Omental fat pad (tissue), 4 donors: ENCODE data around the gene SFXN5. TPM values are rescaled to one million over a fixed set of nuclear protein-coding genes. Genes with fewer than 3 reads are reported as not detected.

Experiments used
- ATAC-seq: fragments of 150-250 bp; one replicate; pipeline ENCODE4 v1.9.1; 2016; ENCODE audit warnings: mild to moderate bottlenecking, moderate library complexity; ENCODE audit not compliant: low FRiP score
- DNase-seq: peaks from one replicate; pipeline ENCODE4 v3.0.0-alpha.2; 2019; ENCODE audit warnings: low spot score
- total RNA-seq, 4 donors: library from RNA; depleted of rRNA; stranded (reverse); fragments of >200 nt; gene quantifications; one replicate each; pipeline ENCODE4 v1.1.0, GENCODE V29; 2016
- TF ChIP-seq, protein P1 (sequence below), 3 donors: fragments of 450-650 bp; IDR thresholded peaks; one replicate each; pipeline ENCODE4 v1.5.1; 2016 to 2017; ENCODE audit warnings: antibody characterized with exemption in 3 of 3, mild to moderate bottlenecking in 3 of 3, moderate library complexity in 2 of 3

SFXN5 gene
- total RNA-seq, 4 donors from 2014 or later, result 5.1 to 15.6 (median 9.4) TPM

DNA sequence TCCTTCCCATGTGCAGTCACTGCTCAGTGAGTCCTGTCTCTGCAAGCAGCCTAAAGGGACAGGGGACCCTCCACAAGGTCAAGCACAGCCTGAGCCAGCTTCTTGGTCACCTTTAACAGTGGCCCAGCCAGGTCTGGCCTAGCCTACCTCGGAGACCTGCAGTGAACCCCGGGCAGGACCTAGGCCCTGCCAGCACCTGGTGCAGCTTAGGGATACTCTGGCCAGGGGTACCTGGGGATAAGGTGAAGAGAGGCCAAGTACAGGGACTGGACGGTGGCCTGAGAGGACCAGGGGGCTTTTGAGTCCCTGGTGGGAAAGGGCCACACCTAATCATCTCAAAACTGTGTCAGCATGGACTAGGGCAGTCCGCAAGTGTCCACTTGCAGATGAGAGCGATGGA is 86.4 kb downstream of the SFXN5 start:
- DNase-seq, result no peak

DNA sequence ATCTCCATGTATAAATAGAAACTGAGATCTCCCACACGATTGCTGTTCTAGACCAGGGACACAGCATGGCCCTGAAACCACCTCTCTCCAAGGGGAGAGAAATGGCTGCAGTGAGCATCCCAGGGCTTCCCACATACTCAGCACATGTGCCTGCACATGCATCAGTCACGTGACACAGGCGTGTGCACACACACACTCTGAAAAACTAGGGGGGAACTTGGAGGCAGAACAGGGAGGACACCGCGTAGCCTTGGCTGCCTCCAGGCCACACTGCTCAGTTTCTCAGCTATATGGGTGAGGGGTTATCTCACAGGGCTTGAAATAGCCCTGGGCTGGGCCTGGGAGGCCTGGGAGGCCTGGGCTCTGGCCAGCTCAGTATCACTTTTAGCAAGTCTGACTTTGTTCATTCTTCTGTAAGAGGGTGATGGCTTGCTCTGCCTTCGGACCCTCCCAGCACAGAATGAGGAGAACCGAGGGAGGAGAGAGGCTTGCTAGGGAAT is 87.3 kb downstream of the SFXN5 start:
- DNase-seq, result no peak
- TF ChIP-seq, protein P1, sequence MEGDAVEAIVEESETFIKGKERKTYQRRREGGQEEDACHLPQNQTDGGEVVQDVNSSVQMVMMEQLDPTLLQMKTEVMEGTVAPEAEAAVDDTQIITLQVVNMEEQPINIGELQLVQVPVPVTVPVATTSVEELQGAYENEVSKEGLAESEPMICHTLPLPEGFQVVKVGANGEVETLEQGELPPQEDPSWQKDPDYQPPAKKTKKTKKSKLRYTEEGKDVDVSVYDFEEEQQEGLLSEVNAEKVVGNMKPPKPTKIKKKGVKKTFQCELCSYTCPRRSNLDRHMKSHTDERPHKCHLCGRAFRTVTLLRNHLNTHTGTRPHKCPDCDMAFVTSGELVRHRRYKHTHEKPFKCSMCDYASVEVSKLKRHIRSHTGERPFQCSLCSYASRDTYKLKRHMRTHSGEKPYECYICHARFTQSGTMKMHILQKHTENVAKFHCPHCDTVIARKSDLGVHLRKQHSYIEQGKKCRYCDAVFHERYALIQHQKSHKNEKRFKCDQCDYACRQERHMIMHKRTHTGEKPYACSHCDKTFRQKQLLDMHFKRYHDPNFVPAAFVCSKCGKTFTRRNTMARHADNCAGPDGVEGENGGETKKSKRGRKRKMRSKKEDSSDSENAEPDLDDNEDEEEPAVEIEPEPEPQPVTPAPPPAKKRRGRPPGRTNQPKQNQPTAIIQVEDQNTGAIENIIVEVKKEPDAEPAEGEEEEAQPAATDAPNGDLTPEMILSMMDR (IDR thresholded peaks at IDR 0.05), result no peak
- no peak for ATAC-seq

More for the DNA sequence above, 86.4 kb downstream of the SFXN5 start:
- TF ChIP-seq, protein P1 (IDR thresholded peaks at IDR 0.05), result no peak
- no peak for ATAC-seq

DNA sequence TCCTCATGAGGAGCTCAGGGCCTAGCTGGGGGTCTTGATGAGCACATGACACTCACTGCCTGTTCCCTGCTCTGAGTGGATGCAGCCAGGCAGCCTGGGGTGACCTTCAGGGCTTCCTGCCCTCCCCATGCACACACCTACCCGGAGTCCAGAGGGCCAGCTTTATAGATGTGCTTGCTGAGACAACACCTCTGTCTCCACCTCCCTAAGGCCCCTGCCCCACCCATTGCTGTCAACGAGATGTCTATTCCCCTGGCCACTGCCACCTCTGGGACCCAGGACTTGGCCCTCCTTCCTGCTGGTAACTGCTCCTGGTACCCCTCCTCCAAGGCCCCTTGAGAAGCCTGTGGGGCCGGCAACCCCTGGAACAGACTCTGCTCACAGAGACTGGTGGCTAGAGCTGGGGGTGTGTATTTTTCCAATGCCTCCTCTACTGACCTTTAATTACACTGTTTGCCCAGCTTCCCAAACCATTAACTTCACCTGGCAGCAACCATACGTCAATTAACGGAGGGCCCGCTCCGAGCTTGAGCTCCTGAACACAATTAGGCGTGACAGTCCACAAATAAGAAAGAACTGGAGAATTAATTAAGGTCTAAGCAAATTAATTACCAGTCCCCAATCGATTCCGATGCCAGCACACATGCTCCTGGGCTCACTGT is 87.9 kb downstream of the SFXN5 start:
- ATAC-seq (no peak), DNase-seq (no peak)
- TF ChIP-seq, protein P1 (IDR thresholded peaks at IDR 0.05), result no peak

DNA sequence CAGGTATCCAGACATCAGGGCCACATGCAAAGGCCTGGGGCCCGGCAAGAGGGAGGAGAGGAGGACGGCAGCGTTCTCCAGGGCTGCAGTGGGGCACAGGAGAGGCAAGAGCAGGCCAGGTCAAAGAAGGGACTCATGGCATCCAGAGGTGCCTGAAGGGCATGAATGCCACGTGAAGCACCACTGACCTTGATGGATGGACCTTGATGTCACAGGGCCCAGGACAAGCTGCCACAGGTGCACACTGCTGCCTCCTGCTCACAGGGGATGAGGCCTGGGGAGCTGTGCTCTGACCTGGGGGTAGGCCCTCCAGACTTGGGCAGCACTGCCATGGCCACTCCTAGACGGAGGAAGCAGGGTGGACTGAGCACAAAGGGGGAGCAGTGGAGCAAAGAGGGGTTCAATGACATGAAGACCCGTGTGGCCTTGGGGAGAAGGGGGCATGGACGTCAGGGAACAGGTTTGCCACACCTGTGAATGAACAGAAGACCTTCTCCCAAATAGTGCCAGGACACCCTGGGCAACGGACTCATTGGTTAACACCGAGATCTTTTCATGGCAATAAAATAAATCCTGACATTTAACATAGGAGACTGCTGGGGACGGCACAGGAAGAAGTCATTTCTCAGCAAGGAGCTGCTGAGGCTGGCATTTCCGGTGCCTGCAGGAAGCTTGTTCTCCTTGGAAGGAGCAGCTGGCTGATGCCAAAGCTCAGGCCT is 88.6 kb downstream of the SFXN5 start:
- ATAC-seq (no peak), DNase-seq (no peak)
- TF ChIP-seq, protein P1 (IDR thresholded peaks at IDR 0.05), result no peak

DNA sequence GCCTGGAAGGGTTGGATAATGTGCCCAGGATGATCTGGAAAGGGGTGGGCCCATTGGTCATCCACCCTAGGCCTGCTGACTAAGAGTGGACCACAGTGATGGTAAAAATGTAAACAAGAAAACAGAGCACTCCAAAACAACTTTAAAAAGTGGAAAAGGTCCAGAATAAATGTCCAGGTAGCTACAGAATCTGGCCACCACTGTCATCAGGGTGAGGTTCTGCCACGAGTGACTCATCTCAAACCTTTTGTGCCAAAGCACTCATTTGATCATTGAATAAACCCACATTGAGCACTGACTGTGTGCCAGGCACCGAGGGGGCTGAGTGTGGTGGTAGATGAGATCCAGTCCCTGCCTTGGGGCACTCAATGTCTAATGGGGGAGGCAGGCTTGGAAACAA is 89.3 kb downstream of the SFXN5 start:
- TF ChIP-seq, protein P1 (IDR thresholded peaks at IDR 0.05), result no peak
- ATAC-seq (no peak), DNase-seq (no peak)

DNA sequence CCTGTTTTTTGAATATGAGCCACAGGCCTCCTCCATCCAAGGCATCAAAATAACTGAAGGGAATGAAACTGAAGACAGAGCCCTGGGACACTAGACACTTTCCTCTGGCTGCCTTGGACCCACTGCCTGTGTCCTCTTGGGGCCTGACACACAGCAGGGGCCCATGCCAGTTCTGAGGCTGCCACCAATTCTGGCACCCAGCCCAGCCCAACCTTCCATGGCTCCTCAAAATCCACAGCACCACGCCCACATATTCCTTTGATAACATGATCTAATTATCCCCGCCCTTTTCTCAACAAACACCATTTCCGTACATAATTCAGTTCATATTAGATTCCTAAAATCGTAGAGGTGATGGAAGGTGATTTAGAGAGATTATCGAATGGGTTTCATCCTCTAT is 90.0 kb downstream of the SFXN5 start:
- TF ChIP-seq, protein P1 (IDR thresholded peaks at IDR 0.05), result no peak
- DNase-seq (no peak), ATAC-seq (no peak)
